Fibroblast of skin of back (primary cell): ENCODE data around the gene TMEM125.

ENCODE experiments used
- DNase-seq: peaks from one replicate; pipeline ENCODE4 v3.0.0-alpha.2; 2013

Gene TMEM125

GRCh38 chr1:43294761-43295160, 25.0 kb downstream of the TMEM125 start:
- no peak for DNase-seq

- DNase-seq, result no peak
Observed at GRCh38 chr1:43296207-43296606, 26.4 kb downstream of the TMEM125 start.

- no peak for DNase-seq
Observed at GRCh38 chr1:43298055-43298454, 28.3 kb downstream of the TMEM125 start.

- DNase-seq, result no peak
Observed at GRCh38 chr1:43299101-43299500, 29.3 kb downstream of the TMEM125 start.

GRCh38 chr1:43300378-43301094, 30.8 kb downstream of the TMEM125 start, which contains the start of gene TIE1:
Gene TIE1 (plus strand): TSS chr1:43300982. CDS start chr1:43301072, 90 bp downstream.
- no peak for DNase-seq

- DNase-seq, result no peak
Observed at GRCh38 chr1:43302201-43302600, 32.4 kb downstream of the TMEM125 start.

- DNase-seq, result no peak
Observed at GRCh38 chr1:43302721-43303470, 33.1 kb downstream of the TMEM125 start.

- DNase-seq, result no peak
Observed at GRCh38 chr1:43303471-43304313, 33.9 kb downstream of the TMEM125 start.

- no peak for DNase-seq
Observed at GRCh38 chr1:43304314-43304681, 34.5 kb downstream of the TMEM125 start.

- DNase-seq, result no peak
Observed at GRCh38 chr1:43304771-43305300, 35.1 kb downstream of the TMEM125 start.

- DNase-seq, result no peak
Observed at GRCh38 chr1:43305461-43305860, 35.7 kb downstream of the TMEM125 start.

- DNase-seq, result no peak
Observed at GRCh38 chr1:43305926-43306687, 36.3 kb downstream of the TMEM125 start.

GRCh38 chr1:43306688-43307457, 37.1 kb downstream of the TMEM125 start:
- no peak for DNase-seq

GRCh38 chr1:43307458-43308158, 37.8 kb downstream of the TMEM125 start:
- no peak for DNase-seq

- DNase-seq, result no peak
Observed at GRCh38 chr1:43308635-43309404, 39.0 kb downstream of the TMEM125 start.

- no peak for DNase-seq
Observed at GRCh38 chr1:43309405-43310025, 39.7 kb downstream of the TMEM125 start.

- DNase-seq, result no peak
Observed at GRCh38 chr1:43311521-43311920, 41.7 kb downstream of the TMEM125 start.

GRCh38 chr1:43312212-43312623, 42.4 kb downstream of the TMEM125 start:
- DNase-seq, result no peak
